DND-41 (cell line): Measurements from ENCODE around the gene PRRC2B.

ENCODE experiments used
- CTCF ChIP-seq: IDR thresholded peaks from 2 replicates; pipeline ENCODE4 v1.5.1; 2012; ENCODE audit warnings: borderline replicate concordance, low read length, moderate library complexity, mild to moderate bottlenecking; ENCODE audit not compliant: poor library complexity, severe bottlenecking; ENCODE audit errors: extremely low read depth
- EZH2 ChIP-seq: IDR thresholded peaks from 3 replicates; pipeline ENCODE4 v1.6.1; 2012; ENCODE audit warnings: borderline replicate concordance, low read depth, mild to moderate bottlenecking, moderate library complexity, low read length, inconsistent platforms; ENCODE audit not compliant: severe bottlenecking

GRCh38 chr9:131433302-131433854, 39.5 kb downstream of the PRRC2B start:
- TF ChIP-seq CTCF (no peak), EZH2 (no peak)
